GM21529 (cell line): Measurements from ENCODE around the gene SACM1L.
"Not testable (repeated sequence)": the region's sequence is repeated elsewhere in the genome, so short reads cannot be mapped to it uniquely, and the experiment has no call there.

Experiments used
- ATAC-seq: cut with Tn5 transposase; IDR thresholded peaks from one replicate; pipeline ENCODE4 v1.9.1; 2021; ENCODE audit not compliant: unreplicated experiment

The SACM1L gene

DNA sequence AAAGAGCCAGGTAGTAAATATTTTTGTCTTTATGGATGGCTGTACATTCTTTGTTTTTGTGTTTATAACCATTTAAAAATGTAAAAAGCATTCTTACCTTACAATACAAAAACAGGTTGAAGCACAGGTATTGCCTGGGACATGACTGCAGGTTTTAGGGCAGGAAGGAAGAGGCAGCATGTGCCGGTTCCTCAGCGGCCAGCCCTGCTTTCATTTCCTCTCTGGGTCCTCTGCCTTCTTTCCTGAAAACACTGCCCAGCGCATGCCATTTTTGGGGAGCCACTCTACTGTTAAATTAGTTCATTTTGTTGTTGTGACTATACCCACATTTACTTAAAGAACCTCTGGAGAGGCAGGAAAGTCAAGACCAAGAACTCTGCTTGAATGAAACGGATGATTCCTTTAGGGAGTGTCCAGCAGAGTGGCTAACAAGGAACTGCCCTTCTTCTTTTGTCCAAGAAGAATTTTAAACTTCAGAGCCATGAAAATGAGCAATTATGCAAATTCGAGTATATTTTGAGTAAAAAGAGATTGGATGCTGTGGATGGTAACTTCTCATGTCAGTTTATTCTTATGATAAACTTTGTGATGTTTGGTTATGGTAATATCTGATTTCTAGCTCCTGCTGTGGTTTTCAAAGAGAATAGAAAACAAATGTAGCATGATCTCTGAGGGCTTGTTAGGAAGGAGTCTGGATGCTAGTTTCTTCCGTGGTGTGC, 52.7 kb downstream of the SACM1L start:
- ATAC-seq = no peak

DNA sequence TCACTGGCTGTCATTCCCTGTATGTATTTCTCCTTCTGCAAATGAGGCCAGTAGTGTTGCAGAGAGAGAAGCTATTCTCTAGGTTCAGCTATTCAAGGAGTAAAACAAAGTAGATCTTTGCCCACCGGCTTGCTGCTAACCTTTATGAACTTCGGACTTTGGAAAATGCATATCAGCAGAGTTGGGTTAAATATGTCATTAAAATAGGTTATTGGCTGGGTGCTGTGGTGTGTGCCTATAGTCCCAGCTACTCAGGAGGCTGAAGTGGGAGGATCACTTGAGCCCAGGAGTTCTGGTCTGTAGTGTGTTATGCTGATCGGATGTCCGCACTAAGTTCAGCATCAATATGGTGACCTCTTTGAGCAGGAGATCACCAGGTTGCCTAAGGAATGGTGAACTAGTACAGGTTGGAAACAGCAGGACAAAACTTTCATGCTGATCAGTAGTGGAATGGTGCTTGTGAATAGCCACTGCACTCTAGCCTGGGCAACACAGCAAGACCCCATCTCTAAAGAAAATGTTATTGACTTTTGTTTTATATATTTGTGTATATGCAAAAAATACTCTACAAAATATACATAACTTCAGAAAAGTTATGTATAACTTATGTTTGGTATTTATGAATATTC, 53.4 kb downstream of the SACM1L start:
- no peak for ATAC-seq

DNA sequence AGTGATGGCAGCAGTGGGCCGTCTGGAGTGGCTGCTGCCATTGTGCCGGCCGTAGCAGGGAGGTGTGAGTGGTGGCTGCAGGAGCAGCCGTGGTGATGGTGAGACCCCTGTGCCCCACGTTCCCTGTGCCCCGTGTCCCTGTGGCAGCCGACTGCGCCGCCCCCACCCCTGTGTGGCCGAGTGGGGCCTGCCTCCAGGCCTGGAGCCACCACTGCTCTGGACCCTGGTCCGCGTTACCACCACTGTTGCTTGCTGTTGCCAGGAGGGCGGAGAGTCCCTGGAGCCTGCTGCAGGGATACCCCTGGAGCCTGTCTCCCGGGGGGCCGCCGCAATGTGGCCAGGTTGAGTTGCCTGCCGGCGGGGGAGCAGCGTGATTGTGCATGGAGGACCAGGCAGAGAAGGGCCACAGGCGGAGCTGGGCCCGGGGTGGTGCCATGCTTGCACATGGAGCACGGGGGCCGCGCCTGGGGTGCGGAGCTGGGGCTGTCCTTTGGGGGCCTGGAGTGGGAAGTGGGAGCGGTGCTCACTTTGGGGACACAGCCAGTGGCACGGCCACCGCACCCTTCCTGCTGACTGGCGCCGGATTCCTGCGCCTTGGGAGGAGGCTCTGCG, 57.1 kb downstream of the SACM1L start:
- ATAC-seq = no peak

DNA sequence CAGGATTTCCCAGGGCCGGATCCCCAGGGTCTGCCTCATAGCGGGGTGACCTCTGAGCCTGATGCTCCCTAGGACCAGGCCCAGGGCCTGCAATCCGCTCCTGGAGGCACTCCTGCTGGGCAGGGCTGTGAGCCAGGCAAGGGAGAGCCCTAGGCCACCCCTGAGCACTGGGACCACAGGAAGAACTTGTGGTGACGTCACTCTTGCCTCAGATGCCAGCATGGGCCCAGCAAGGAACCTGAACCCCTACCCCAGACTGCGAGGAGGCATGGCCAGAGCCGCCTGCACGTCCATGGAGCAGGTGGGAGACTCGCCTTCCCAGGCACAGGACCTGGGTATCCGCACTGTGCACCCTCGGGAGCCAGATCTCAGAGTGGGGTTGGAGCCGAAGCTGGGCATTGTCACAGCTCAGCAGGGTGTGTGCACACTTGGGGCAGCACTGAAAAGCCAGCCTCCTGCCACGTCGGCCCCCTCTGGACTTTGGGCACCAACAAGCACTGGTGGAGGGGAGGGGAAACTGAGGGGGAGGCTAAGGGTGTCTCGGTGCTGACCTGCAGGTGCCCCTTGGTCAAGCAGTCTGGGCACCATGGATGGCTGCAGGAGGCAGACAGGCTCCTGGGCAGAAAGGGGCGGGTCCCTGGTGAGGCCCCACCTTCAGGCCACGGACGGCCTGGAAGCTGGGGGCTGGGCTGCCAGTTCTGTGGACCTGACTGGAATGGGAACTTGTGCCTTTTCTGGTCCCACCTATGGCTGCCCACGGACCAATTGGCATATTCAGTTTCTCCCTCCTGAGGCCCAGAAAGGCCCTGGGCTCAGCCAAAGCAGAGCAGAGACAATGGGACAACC, 57.8 kb downstream of the SACM1L start:
- ATAC-seq = no peak

DNA sequence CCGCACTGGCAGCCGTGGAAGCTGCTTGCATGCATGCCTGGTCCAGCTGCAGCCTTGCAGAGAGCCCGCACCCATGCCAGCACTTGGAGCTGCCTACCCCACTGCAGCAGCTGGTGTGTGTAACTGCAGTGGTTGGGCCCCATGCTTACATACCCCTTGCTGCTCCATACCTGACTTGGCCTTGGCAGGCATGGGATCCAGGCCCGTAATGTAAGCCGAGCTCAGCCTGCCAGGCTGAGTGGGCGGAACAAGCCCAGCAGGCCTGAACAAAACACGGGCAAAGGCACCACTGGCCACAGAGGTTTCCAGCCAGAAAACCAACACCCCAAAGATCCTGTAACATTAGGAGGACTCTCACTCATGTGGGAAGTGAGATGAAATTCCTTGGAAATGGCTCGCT, 58.9 kb downstream of the SACM1L start:
- no peak for ATAC-seq

DNA sequence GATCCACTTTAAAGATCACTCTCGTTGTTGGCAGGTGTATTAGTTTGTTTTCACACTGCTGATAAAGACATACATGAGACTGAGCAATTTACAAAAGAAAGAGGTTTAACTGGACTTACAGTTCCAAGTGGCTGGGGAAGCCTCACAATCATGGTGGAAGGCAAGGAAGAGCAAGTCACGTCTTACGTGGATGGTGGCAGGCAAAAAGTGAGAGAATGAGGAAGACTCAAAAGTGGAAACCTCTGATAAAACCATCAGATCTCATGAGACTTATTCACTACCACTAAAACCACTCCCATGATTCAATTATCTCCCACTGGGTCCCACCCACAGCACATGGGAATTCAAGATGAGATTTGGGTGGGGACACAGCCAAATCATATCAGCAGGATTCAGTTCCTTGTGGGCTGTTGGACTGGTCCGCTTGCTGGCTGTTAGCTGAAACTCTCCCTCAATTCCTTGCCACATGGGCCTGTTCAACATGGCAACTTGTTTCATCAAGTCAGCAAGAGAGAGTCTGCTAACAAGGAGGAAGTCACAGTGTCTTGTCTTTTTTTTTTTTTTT, 59.9 kb downstream of the SACM1L start:
- ATAC-seq = not testable (repeated sequence)

DNA sequence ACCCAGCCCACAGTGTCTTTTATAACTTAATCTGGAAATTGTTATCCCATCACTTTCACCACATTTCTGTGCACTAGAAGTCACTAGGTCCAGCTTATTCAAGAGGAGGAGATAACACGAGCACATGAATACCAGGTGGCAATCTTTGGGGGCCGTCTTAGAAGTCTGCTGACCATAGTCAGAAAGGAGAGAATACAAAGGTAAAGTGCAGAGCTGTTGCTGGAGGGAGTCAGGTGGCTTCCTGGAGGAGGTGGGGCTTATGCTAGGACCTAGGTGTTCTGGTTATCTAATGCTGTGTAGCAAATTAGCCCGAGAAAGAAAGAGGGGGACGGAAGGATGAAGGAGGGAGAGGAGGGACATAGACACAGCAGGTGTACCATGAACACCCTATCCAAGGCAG, 60.7 kb downstream of the SACM1L start:
- no peak for ATAC-seq

DNA sequence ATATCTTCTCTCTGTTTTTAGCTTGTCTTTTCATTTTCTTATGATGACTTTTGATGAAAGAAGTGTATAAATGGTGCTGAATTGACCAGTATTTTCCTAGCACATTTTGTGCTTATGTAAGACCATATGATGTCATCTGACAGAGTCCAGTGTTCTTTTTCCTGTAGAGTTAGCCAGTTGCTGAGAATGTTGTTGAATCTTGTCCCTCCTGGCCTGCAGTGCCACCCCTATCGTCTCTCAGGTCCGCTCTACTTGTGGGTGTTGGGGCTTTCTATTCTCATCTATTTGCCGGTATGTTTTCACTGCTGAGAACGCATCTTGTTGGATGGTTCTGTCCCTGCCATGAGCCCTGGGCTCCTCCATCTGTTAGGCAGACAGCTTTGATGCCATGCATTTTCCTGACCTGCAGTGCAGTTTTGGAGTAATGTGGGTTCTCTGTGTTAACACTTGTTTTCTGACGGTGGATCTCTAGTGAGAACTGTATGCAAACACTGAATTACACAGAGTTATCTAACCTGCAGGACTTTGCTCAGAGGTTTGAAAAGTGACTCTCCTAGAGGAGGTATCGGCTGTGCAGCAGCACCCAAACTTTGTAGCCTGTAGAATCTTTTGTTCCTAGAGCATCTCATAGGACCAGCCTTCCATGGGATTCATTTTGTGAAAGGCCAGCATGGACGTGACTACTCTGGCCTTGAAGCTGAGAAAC, 62.5 kb downstream of the SACM1L start:
- no peak for ATAC-seq

DNA sequence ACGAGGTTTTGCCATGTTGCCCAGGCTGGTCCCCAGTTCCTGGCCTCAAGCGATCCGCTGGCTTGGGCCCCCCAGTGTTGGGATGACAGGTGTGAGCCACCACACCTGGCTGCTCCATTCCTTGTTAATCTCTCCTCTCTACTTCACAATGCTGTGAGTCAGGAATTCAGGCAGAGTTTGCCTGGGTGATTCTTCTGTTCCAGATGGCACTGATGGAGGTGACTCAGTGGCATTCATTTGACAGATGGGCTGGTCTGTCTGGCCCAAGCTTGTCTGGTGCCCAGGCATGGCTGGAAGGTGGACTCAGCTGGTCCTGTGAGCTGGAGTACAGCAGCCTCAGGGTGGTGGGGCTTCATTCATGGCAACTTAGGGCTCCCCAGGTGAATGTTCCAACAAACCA, 63.9 kb downstream of the SACM1L start:
- no peak for ATAC-seq

DNA sequence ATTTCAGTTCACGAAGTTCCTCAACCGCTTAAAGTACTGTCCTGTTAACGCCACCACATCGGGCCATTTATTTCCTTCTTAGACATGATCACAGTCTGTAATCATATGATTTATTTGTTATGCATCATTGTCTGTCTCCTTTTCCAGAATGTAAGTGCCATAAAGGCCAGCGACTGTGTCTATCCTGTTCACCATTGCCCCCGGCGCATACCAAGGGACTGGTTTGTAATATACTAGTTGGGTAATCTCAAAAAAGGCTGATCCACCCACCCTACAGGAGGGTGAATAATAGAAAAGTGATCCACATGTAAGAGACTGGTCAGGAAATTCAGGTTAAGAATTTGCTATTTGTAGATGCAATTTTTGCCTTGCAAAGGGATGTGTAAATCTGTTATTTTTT, 65.3 kb downstream of the SACM1L start:
- no peak for ATAC-seq

DNA sequence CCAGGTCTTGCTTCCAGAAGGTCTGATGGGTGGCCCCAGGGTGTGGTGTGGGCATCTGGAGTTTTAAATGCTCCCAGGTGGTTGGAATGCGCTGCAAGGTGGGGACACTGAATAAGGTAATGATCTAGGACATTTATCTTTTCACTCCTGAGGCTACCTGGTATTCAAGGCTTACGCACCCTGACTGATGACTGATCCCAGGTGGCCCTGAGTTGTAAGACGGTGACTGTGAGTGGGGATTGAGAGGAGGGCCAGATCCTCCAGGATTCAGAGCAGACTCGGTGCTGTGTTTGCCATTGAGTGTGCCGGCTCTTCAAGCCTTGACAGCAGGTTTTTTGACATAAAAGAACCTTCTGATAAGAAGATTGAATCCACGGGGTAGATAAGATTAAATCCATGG, 66.9 kb downstream of the SACM1L start:
- ATAC-seq = no peak

DNA sequence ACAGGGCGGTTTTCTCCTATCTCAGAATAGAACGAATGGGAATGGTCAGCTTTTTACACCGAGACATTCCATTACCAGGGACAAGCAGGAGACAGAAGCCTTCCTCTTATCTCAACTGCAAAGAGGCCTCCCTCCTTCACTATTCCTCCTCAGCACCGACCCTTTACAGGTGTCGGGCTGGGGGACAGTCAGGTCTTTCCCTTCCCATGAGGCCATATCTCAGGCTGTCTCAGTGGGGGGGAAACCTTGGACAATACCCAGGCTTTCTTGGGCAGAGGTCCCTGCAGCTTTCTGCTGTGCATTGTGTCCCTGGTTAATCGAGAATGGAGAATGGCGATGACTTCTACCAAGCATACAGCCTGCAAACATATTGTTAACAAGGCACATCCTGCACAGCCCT, 67.9 kb downstream of the SACM1L start:
- ATAC-seq = not testable (repeated sequence)

DNA sequence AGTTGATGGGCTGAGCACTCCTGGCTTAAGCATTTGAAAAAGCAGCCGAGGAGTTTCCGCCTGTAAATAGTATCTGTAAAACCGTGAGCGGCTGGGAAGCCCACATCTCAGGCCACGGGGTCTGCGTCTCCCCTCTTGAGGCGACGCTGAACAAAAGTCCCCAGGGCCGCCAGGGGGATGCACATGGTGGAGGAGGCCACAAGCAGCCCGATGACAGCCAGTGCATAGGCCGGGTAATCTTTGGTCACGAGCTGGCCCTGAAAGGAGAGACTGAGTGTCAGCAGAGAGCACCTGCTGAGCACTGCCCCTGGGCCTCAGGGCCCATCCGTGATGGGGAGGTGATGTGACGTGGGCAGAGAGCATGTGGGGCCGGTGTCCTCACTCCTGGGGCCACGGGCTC, 69.7 kb downstream of the SACM1L start:
- no peak for ATAC-seq

DNA sequence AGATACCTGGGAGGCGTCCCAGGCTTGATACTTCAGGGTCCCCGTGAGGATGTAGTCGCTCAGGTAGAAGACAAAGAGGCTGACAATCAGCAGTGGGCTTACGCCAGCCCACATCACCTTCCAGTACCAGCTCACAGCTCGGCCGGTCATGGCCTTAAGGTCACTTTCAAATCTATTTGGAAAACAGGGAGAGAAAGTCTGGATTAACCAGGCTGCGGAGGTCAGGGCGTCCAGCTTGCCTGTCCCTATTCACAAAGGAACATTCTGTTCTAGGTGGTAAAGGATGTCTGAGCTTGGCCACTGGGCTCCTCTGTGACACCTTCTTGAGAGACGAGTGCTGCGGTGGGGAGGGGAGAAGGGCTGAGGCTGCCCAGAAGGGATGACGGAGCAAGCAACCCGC, 70.7 kb downstream of the SACM1L start:
- no peak for ATAC-seq

DNA sequence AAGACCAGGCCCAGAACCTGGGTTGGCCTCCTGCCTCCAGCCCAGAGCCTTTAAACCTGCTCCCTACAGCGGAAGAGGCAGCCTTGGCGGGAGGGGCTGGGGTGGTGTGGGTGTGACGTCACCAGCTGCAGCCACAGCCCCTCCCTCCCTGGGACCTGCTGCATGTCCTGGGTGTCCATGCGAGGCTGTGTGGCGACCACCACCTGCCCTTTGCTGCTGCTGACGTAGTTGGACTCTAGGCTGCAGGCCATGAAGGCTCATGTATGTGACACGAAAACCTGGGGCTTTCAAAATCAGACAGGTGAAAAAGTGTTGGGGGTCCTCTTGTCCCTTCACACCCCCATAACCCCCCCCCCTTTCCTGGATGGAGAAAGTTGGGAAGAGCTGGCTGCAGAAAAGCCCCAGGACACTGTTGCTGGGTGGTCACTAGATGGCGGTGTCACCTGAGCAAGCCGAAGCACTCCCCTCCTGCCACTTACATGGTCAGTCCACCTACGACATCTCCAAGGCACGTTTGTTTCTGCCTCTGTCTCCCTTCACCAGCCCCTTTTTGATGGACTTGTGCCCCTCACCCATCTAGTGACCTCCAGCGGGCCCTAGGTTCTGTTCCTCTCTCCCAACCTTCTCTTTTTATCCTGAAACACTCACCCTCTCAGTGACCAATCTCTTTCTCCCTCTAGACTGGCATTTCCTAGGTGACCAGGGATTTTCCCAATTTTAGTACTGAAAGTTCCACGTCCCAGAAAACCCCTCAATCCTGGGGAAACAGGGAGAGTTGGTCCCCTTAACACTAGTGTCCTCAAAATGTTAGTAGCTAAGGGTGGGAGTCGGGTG, 71.9 kb downstream of the SACM1L start:
- ATAC-seq = no peak

DNA sequence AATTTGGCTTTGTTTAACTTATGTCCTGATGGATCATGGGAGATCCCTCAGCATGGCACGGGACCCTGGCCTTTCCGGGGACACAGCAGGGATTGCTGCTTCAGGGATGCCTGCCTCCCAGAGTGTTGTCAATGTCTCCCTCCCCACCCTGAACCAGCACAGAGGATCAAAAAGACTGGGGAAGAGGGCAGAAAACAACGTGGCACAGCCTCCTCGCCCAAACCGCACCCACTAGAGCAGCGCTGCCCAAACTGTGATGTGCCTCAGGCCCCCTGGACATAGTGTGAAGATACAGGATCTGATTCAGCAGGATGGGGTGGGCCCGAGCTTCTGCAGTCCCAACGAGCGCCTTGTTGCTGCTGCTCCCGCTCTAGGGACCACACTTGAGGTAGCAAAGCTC, 72.6 kb downstream of the SACM1L start:
- ATAC-seq = no peak

DNA sequence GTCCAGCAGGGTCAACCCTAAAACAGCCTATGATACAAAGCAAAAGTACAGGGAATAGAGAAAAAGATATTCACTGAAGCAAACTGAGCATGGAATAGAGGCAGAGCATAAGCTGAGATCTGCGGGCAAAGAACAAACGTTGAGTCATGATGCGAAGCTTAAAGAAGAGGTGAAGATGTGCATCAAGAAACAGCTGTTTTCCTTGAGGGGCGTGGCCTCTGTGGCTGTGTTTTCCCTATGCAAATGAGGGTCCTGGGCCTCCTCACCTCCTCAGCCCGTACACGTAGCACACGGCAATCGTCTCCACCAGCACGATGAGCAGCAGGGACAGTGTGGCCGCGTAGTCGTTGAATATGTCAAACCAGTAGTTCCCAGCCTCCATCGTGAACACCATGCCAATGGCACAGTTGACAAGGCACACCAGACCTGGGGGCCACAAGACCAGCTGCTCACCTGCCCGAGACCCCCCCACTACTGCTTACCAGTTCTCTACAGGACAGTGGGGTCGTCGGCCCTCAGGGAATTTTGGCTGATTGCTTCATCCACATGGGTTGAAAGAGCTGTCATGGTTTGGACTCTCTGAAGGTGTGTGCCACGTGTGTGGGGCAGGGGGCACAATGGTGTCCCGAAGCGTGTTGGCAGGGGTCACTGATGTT, 73.6 kb downstream of the SACM1L start:
- no peak for ATAC-seq

DNA sequence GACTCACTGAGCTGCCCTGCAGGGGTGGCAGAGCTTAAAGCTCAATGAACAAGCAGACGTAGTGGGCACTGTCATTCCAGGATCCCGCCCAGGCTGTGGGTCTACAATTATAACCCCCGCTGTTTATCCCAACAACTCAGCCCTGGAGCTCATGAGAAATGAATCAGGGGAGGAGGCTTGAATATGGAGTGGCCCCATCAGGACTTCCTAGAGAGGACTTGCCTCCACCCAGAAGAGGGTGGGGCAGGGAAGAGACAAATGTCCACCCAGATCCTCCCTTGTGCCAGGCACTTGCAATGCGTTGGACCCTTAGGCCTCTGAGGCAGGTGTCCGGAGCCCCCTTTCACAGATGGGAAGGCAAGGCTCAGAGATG, 74.1 kb downstream of the SACM1L start:
- no peak for ATAC-seq

DNA sequence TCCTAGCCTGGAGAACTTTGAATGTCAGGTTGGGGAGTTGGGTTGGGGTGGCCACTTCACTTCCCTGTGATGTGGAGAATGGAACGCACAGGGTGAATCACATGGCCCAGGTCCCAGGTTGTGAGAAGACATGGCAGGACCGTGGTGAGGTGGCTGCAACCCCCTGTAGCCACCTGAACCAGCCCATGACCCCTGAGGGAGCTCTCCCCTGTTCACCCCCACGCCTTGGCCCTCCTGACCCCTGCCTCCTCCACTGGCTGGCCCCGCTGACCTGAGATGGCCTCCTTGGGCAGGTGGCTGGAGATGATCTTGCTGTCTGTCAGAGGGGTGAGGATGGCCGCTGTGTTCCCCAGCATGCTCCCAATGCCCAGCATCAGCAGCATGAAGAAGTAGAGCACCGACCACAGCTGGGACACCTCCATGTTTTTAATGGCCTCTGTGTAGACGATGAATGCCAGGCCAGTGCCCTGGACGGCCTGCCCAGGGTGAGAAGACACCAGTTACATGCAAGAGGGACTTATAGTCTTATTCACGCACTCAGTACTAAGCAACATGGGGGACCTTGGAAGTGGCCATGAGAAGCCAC, 76.2 kb downstream of the SACM1L start:
- no peak for ATAC-seq
